HepG2 (cell line): ENCODE measurements around the gene MAGT1.

Experiments
- JUNB ChIP-seq: sonication (generic); formaldehyde crosslinking; IDR thresholded peaks from 2 replicates; pipeline ENCODE4 v1.8.0; 2022; ENCODE audit warnings: missing genetic modification reagents, mild to moderate bottlenecking, borderline replicate concordance
- MED1 ChIP-seq: sonication (generic); formaldehyde crosslinking; IDR thresholded peaks from 2 replicates; pipeline ENCODE4 v1.4.0; 2020; ENCODE audit warnings: missing genetic modification reagents
- POLR2AphosphoS2 ChIP-seq: IDR thresholded peaks from 2 replicates; pipeline ENCODE4 v1.6.1; 2011; ENCODE audit warnings: low read depth, low read length, improper control_type of control experiment
- USF2 ChIP-seq, 2 experiments: sonication (generic) in 1 of 2; formaldehyde crosslinking in 1 of 2; IDR thresholded peaks; 2 replicates each; pipeline versions ENCODE4 v1.5.1 to v1.6.1; 2011 to 2020; ENCODE audit warnings: borderline replicate concordance in 1 of 2, low read depth in 1 of 2, low read length in 1 of 2, mild to moderate bottlenecking in 1 of 2, missing genetic modification reagents in 1 of 2, moderate library complexity in 1 of 2
- TF ChIP-seq, protein P1 (sequence below): sonication (generic); formaldehyde crosslinking; IDR thresholded peaks from 2 replicates; pipeline ENCODE4 v1.5.0; 2020; ENCODE audit warnings: mild to moderate bottlenecking, missing genetic modification reagents, moderate library complexity
- TF ChIP-seq, protein P2 (sequence below), 2 experiments: IDR thresholded peaks; 2 replicates each; pipeline ENCODE4 v1.6.1; 2011 to 2012; ENCODE audit warnings: low read length in 2 of 2, borderline replicate concordance in 1 of 2, low read depth in 1 of 2, mild to moderate bottlenecking in 1 of 2, moderate library complexity in 1 of 2

DNA sequence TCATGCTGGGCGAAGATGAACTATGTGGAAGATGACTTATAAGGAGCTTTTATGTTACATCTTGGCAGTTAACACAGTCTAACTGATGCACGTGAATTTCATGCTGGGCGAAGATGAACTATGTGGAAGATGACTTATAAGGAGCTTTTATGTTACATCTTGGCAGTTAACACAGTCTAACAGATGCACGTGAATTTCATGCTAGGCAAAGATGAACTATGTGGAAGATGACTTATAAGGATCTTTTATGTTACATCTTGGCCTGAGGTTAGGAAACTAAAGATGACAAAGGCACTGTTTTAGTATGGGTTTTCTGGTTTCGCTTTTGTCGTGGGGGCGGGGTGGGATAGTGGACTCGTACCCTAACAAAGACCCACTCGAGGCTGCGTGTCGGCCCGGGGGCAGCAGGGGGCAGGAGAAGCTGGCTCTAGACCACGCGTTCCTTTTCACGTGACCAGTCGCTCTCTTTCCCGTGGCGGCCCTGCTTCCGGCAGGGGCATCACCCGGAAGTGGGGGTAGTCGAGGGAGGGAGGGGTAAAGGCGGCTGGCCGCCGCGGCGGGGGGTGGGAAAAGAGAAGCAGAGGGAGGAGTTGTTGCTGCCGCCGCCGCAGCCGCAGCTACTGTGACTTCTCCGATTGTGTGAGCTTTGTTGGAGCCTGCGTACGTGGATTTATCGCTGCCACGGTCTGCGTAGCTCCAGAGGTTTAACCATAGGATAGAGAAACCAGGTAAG, 15.0 kb upstream of the MAGT1 start, which contains the start of gene ATP7A:
- TF ChIP-seq JUNB (CRISPR knock-in tag) (no peak), POLR2AphosphoS2 (no peak), MED1 (CRISPR knock-in tag) (no peak), USF2 (IDR thresholded peaks at IDR 0.05; ENCODE audit: low read depth, low read length) (peak; percentile 47; the same call in 1 of the 2 replicates), USF2 (CRISPR knock-in tag; IDR thresholded peaks at IDR 0.05; ENCODE audit: borderline replicate concordance) (peak; percentile 64; the same call in 1 of the 2 replicates)
- TF ChIP-seq, protein P1, sequence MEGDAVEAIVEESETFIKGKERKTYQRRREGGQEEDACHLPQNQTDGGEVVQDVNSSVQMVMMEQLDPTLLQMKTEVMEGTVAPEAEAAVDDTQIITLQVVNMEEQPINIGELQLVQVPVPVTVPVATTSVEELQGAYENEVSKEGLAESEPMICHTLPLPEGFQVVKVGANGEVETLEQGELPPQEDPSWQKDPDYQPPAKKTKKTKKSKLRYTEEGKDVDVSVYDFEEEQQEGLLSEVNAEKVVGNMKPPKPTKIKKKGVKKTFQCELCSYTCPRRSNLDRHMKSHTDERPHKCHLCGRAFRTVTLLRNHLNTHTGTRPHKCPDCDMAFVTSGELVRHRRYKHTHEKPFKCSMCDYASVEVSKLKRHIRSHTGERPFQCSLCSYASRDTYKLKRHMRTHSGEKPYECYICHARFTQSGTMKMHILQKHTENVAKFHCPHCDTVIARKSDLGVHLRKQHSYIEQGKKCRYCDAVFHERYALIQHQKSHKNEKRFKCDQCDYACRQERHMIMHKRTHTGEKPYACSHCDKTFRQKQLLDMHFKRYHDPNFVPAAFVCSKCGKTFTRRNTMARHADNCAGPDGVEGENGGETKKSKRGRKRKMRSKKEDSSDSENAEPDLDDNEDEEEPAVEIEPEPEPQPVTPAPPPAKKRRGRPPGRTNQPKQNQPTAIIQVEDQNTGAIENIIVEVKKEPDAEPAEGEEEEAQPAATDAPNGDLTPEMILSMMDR, result peak; percentile 84
- TF ChIP-seq, protein P2, sequence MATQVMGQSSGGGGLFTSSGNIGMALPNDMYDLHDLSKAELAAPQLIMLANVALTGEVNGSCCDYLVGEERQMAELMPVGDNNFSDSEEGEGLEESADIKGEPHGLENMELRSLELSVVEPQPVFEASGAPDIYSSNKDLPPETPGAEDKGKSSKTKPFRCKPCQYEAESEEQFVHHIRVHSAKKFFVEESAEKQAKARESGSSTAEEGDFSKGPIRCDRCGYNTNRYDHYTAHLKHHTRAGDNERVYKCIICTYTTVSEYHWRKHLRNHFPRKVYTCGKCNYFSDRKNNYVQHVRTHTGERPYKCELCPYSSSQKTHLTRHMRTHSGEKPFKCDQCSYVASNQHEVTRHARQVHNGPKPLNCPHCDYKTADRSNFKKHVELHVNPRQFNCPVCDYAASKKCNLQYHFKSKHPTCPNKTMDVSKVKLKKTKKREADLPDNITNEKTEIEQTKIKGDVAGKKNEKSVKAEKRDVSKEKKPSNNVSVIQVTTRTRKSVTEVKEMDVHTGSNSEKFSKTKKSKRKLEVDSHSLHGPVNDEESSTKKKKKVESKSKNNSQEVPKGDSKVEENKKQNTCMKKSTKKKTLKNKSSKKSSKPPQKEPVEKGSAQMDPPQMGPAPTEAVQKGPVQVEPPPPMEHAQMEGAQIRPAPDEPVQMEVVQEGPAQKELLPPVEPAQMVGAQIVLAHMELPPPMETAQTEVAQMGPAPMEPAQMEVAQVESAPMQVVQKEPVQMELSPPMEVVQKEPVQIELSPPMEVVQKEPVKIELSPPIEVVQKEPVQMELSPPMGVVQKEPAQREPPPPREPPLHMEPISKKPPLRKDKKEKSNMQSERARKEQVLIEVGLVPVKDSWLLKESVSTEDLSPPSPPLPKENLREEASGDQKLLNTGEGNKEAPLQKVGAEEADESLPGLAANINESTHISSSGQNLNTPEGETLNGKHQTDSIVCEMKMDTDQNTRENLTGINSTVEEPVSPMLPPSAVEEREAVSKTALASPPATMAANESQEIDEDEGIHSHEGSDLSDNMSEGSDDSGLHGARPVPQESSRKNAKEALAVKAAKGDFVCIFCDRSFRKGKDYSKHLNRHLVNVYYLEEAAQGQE (IDR thresholded peaks at IDR 0.05; ENCODE audit: borderline replicate concordance in 1 of 2, low read depth in 1 of 2, low read length in 2 of 2), result no peak
